Right ventricle myocardium superior (tissue), 1 donor: Measurements from ENCODE around the gene RPS15. TPM values are rescaled to one million over a fixed set of nuclear protein-coding genes. Genes with fewer than 3 reads are reported as not detected.
A peak's percentile ranks its signal among the peaks of the same experiment; 100 is the strongest.

ENCODE experiments used
- ATAC-seq: fragments of 200-7000 bp; cut with Tn5 transposase; one replicate; pipeline ENCODE4 v1.9.1; 2020; ENCODE audit warnings: mild to moderate bottlenecking; ENCODE audit not compliant: poor library complexity
- DNase-seq: peaks from one replicate; pipeline ENCODE4 v3.0.0-alpha.2; 2020
- intact Hi-C: fragments of 100-400 bp; cut with DNase I; formaldehyde crosslinking; loops from one replicate; pipeline ENCODE4 v1.11.2; 2022
- total RNA-seq: library from RNA; stranded (reverse); fragmentation: NEBNext Ultra II Directional; extraction: Animal tissue kit (Norgen Biotek cat#: 25700); gene quantifications from one replicate; pipeline ENCODE4 v1.2.1, GENCODE V29; 2021
- donor health status: DM: no; HTN: yes; CAD: no; lungs with severe emphysema.

RPS15 gene
- total RNA-seq, 1 donor from 2014 or later, result 671 TPM

GRCh38 chr19:1457031-1457739 lies 19.0 kb downstream of the RPS15 start:
- intact Hi-C loops, result no loop called here
- DNase-seq (no peak), ATAC-seq (no peak)

GRCh38 chr19:1457892-1458291 lies 19.7 kb downstream of the RPS15 start:
- intact Hi-C loops, result no loop called here
- DNase-seq (no peak), ATAC-seq (no peak)

GRCh38 chr19:1459479-1459878 lies 21.3 kb downstream of the RPS15 start:
- ATAC-seq (no peak), DNase-seq (no peak)
- intact Hi-C loops, result no loop called here

- ATAC-seq (no peak), DNase-seq (no peak)
- intact Hi-C loops, result no loop called here
These were observed 22.1 kb downstream of the RPS15 start for GRCh38 chr19:1460033-1460995.

DNA sequence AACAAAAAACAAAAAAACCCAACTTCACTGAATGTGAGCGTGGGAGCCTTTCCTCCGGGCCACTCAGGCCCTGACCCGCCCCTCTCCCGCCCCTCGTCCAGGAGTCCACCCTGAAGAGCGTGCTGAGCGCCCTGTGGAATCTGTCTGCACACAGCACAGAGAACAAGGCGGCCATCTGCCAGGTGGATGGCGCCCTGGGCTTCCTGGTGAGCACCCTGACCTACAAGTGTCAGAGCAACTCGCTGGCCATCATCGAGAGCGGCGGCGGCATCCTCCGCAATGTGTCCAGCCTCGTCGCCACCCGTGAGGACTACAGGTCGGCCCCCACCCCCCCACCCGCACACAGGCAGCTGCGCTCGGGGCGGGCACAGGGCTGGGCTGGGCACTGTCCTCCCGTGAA lies 23.7 kb downstream of the RPS15 start:
- intact Hi-C loops, result no loop called here
- ATAC-seq, result no peak
- DNase-seq, result no peak

- intact Hi-C loops, result no loop called here
- ATAC-seq (peak; percentile 54), DNase-seq (no peak)
These were observed 27.2 kb downstream of the RPS15 start for GRCh38 chr19:1465191-1466016.

- no peak for DNase-seq
- ATAC-seq, result no peak
- intact Hi-C loops, result no loop called here
These were observed 27.8 kb downstream of the RPS15 start for GRCh38 chr19:1466018-1466460.

DNA sequence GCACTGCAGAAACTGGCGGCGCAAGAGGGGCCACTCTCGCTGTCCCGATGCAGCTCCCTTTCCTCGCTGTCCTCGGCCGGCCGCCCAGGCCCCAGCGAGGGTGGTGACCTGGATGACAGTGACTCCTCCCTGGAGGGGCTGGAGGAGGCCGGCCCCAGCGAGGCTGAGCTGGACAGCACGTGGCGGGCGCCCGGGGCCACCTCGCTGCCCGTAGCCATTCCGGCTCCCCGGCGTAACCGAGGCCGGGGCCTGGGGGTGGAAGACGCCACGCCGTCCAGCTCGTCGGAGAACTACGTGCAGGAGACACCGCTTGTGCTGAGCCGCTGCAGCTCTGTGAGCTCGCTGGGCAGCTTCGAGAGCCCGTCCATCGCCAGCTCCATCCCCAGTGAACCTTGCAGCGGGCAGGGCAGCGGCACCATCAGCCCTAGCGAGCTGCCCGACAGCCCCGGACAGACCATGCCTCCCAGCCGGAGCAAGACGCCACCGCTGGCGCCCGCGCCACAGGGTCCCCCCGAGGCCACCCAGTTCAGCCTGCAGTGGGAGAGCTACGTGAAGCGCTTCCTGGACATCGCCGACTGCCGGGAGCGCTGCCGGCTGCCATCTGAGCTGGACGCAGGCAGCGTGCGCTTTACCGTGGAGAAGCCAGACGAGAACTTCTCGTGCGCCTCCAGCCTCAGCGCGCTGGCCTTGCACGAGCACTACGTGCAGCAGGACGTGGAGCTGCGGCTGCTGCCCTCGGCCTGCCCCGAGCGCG lies 28.4 kb downstream of the RPS15 start:
- intact Hi-C loops, result no loop called here
- ATAC-seq, result no peak
- DNase-seq, result no peak

- ATAC-seq (no peak), DNase-seq (no peak)
- intact Hi-C loops, result no loop called here
These were observed 29.0 kb downstream of the RPS15 start for GRCh38 chr19:1467215-1467489.

DNA sequence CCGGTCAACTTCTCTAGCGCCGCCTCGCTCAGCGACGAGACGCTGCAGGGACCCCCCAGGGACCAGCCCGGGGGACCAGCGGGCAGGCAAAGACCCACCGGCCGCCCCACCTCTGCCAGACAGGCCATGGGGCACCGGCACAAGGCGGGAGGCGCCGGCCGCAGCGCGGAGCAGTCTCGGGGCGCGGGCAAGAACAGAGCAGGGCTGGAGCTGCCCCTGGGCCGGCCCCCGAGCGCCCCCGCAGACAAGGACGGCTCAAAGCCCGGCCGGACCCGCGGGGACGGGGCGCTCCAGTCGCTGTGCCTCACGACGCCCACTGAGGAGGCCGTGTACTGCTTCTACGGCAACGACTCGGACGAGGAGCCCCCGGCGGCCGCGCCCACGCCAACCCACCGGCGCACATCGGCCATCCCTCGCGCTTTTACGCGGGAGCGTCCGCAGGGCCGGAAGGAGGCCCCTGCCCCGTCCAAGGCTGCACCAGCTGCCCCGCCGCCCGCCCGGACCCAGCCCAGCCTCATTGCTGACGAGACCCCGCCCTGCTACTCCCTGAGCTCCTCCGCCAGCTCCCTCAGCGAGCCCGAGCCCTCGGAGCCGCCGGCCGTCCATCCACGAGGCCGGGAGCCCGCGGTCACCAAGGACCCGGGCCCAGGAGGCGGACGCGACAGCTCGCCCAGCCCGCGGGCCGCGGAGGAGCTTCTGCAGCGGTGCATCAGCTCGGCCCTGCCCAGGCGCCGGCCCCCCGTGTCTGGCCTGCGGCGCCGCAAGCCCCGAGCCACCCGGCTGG lies 29.5 kb downstream of the RPS15 start:
- intact Hi-C loops, result no loop called here

GRCh38 chr19:1468274-1468820 lies 30.2 kb downstream of the RPS15 start:
- ATAC-seq, result no peak
- no peak for DNase-seq
- intact Hi-C loops, result no loop called here

More for the DNA sequence above, 29.5 kb downstream of the RPS15 start:
- ATAC-seq (no peak), DNase-seq (no peak)

DNA sequence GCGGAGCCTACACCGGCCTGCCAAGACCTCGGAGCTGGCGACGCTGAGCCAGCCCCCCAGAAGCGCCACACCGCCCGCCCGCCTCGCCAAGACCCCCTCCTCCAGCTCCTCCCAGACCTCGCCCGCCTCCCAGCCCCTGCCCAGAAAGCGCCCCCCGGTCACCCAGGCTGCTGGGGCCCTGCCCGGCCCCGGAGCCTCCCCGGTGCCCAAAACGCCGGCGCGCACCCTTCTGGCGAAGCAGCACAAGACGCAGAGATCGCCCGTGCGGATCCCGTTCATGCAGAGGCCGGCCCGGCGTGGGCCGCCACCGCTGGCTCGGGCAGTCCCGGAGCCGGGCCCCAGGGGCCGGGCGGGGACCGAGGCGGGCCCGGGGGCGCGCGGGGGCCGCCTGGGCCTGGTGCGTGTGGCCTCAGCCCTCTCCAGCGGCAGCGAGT lies 30.6 kb downstream of the RPS15 start:
- intact Hi-C loops, result no loop called here
- no peak for ATAC-seq
- DNase-seq, result no peak

DNA sequence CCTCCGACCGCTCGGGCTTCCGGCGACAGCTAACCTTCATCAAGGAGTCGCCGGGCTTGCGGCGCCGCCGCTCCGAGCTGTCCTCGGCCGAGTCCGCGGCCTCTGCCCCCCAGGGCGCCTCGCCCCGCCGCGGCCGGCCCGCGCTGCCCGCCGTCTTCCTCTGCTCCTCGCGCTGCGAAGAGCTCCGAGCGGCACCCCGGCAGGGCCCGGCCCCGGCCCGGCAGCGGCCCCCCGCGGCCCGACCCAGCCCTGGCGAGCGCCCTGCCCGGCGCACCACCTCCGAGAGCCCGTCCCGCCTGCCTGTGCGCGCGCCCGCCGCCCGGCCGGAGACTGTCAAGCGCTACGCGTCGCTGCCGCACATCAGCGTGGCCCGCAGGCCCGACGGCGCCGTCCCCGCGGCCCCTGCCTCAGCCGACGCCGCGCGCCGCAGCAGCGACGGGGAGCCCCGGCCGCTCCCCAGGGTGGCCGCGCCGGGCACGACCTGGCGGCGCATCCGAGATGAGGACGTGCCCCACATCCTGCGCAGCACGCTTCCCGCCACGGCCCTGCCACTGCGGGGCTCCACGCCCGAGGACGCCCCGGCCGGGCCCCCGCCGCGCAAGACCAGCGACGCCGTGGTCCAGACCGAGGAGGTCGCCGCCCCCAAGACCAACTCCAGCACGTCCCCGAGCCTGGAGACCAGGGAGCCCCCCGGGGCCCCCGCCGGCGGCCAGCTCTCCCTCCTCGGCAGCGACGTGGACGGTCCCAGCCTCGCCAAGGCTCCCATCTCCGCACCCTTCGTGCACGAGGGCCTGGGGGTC lies 31.3 kb downstream of the RPS15 start:
- ATAC-seq (no peak), DNase-seq (no peak)

GRCh38 chr19:1470055-1470304 lies 31.8 kb downstream of the RPS15 start:
- intact Hi-C loops, result no loop called here
- ATAC-seq (peak; percentile 4), DNase-seq (no peak)

More for the DNA sequence above, 31.3 kb downstream of the RPS15 start:
- intact Hi-C loops, result no loop called here

GRCh38 chr19:1470305-1471009 lies 32.3 kb downstream of the RPS15 start:
- DNase-seq, result no peak
- intact Hi-C loops, result no loop called here
- ATAC-seq, result peak; percentile 43

DNA sequence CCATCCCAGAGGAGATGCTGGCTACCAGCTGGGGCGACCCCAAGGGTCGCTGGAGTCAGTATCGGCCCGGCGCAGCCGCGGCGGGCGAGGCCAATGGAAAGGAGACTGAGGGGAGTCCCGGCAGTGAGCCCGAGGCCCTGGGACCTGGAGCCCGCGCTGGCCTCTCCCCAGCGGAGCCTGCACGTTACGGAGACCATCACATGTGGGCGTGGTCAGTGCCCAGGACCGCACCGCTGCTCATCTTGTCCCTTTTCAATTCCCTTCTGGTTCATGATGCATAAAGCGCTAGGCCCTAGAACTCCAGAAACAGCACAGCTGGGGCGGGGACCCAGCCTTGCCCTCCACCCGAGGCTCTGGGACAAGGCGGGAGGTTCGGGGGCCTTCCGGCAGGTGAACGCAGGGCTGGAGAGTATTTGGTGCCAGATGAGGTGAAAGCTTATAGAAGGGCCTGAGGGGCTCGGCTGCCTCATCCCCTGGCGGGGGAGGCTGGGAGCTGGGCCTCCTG lies 32.9 kb downstream of the RPS15 start:
- peak; percentile 11 for ATAC-seq
- intact Hi-C loops, result no loop called here
- no peak for DNase-seq
